ENCODE measurements around the gene ARNT2. TPM values are rescaled to one million over a fixed set of nuclear protein-coding genes. Genes with fewer than 3 reads are reported as not detected.

Gene ARNT2
- total and polyA plus RNA-seq, 2 experiments from 2014 or later: 3.9 to 5.3 TPM

DNA sequence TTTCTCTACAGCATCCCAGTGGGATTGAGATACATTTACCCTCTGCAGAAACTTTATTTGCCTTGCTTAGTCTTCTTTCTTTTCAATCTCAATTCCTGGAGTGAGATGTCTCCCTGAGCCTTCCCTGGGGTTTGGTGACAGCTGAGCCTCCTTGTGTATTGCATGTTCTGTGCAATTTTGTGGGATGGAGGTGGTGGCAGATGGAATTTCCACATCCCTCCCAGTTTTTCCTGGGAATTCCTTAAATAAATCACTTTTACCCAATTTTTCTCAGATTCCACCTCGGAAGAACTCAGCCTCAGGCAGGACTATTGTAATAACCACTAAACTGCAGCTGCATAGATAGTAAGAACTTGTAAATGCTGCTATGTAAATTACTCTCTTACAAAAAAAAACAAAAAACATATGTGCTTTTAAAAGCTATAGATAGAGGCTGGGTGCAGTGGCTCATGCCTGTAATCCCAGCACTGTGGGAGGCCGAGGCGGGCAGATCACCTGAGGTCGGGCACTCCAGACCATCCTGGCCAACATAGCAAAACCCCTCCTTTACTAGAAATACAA is 202.4 kb downstream of the ARNT2 start:
- no peaks in the 10 kb centered on the region for H4K20me1 ChIP-seq (ENCODE audit: insufficient read depth, poor library complexity, severe bottlenecking)
- H3K27ac ChIP-seq: no peak overlapping the region
- H3K4me1 ChIP-seq (ENCODE audit: insufficient read depth): no peaks in the 10 kb centered on the region
- H2AFZ ChIP-seq: no peak overlapping the region
- TF ChIP-seq, protein P1, sequence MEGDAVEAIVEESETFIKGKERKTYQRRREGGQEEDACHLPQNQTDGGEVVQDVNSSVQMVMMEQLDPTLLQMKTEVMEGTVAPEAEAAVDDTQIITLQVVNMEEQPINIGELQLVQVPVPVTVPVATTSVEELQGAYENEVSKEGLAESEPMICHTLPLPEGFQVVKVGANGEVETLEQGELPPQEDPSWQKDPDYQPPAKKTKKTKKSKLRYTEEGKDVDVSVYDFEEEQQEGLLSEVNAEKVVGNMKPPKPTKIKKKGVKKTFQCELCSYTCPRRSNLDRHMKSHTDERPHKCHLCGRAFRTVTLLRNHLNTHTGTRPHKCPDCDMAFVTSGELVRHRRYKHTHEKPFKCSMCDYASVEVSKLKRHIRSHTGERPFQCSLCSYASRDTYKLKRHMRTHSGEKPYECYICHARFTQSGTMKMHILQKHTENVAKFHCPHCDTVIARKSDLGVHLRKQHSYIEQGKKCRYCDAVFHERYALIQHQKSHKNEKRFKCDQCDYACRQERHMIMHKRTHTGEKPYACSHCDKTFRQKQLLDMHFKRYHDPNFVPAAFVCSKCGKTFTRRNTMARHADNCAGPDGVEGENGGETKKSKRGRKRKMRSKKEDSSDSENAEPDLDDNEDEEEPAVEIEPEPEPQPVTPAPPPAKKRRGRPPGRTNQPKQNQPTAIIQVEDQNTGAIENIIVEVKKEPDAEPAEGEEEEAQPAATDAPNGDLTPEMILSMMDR (IDR thresholded peaks at IDR 0.05; ENCODE audit: poor library complexity): no peak
- TF ChIP-seq EZH2phosphoT487 (IDR thresholded peaks at IDR 0.05; ENCODE audit: low read depth, severe bottlenecking, unreplicated experiment): no peak
- no peak for TF ChIP-seq EZH2 (IDR thresholded peaks at IDR 0.05; ENCODE audit: borderline replicate concordance)
- H3K4me2 ChIP-seq: no peak overlapping the region
- H3K9me2 ChIP-seq (replicated peaks; ENCODE audit: insufficient read depth): no peaks in the 10 kb centered on the region
- no peak for DNase-seq (ENCODE audit: low spot score)
- no peak overlapping the region for H3K4me3 ChIP-seq
- 54% methylated on average over 4 of the region's 4 CpGs for WGBS (ENCODE audit: low lambda C conversion rate, missing lambda C conversion rate)
- H3K36me3 ChIP-seq (replicated peaks; ENCODE audit: insufficient read depth, low read depth): no peaks in the 10 kb centered on the region
- H3K79me2 ChIP-seq: no peaks in the 10 kb centered on the region
- H3K27me3 ChIP-seq: no peaks in the 10 kb centered on the region
- no peaks in the 10 kb centered on the region for H3K9me3 ChIP-seq (ENCODE audit: low read depth)

DNA sequence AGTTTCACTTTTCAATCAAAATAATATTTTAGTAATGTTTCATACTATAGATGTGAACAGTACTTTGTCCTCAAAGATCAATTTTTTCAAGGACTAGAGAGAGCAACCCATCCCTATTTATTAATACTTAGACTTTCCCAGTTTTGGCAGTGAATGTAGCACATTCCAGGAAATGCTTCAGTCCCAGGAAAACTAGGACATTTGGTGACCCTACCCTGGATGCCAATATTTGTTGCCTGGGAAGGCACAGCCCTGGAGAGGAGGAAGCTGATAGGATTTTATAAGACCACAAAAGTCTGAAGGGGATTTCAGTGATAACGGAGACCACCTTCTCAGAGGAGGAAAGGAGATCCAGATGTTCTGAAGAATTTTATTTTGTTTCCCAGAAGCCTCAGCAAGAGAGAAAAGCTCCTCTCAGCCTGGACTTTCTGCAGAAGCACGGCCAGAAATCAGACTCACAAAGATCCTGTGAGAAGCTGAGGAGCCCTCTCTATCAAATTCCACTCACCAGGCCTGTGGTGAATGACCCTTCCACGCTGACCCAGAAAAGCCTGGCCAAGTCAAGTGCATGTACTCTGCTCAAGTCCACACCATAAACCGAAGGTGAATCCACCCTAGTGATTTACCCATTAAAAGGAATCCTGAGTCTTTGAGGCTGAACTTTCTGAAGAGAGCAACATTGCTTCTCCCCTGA is 203.3 kb downstream of the ARNT2 start:
- Histone ChIP-seq H3K9me2 (replicated peaks; ENCODE audit: insufficient read depth) (no peaks in the 10 kb centered on the region), H3K4me3 (no peak overlapping the region), H3K27ac (no peak overlapping the region), H3K9me3 (ENCODE audit: low read depth) (no peaks in the 10 kb centered on the region), H3K79me2 (no peaks in the 10 kb centered on the region), H3K27me3 (no peaks in the 10 kb centered on the region), H3K4me2 (no peak overlapping the region), H4K20me1 (ENCODE audit: insufficient read depth, poor library complexity, severe bottlenecking) (no peaks in the 10 kb centered on the region), H3K4me1 (ENCODE audit: insufficient read depth) (no peaks in the 10 kb centered on the region), H3K36me3 (replicated peaks; ENCODE audit: insufficient read depth, low read depth) (no peaks in the 10 kb centered on the region), H2AFZ (no peak overlapping the region)
- no peak for TF ChIP-seq EZH2phosphoT487 (IDR thresholded peaks at IDR 0.05; ENCODE audit: low read depth, severe bottlenecking, unreplicated experiment)
- TF ChIP-seq EZH2 (IDR thresholded peaks at IDR 0.05; ENCODE audit: borderline replicate concordance): no peak
- TF ChIP-seq, protein P1 (IDR thresholded peaks at IDR 0.05; ENCODE audit: poor library complexity): no peak
- 68% methylated on average over 4 of the region's 4 CpGs for WGBS (ENCODE audit: low lambda C conversion rate, missing lambda C conversion rate)
- no peak for DNase-seq (ENCODE audit: low spot score)

DNA sequence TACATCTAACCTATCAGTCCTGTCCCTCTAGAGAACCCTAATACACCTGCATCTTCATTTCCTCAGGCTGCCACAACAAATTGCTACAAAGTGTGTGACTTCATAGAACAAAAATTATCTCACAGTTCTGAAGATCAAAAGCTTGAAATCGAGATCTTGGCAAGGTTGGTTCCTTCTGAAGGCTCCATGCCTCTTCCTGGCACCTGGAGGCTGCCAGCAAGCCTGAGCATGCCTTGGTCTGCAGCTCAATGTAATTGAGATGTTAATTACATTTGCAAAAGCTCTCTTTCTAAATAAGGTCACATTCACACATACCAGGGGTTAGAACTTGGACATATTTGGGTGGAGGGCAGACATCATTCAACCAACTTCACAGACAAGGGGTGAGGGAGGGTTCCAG is 204.5 kb downstream of the ARNT2 start:
- H3K9me3 ChIP-seq (ENCODE audit: low read depth): no peaks in the 10 kb centered on the region
- H3K4me1 ChIP-seq (ENCODE audit: insufficient read depth): no peaks in the 10 kb centered on the region
- no peak overlapping the region for H2AFZ ChIP-seq
- H4K20me1 ChIP-seq (ENCODE audit: insufficient read depth, poor library complexity, severe bottlenecking): no peaks in the 10 kb centered on the region
- H3K27ac ChIP-seq: no peak overlapping the region
- no peak for DNase-seq (ENCODE audit: low spot score)
- no peaks in the 10 kb centered on the region for H3K27me3 ChIP-seq
- H3K79me2 ChIP-seq: no peaks in the 10 kb centered on the region
- H3K4me3 ChIP-seq: no peak overlapping the region
- TF ChIP-seq EZH2 (IDR thresholded peaks at IDR 0.05; ENCODE audit: borderline replicate concordance) (no peak), EZH2phosphoT487 (IDR thresholded peaks at IDR 0.05; ENCODE audit: low read depth, severe bottlenecking, unreplicated experiment) (no peak)
- TF ChIP-seq, protein P1 (IDR thresholded peaks at IDR 0.05; ENCODE audit: poor library complexity): no peak
- 71% methylated on average over 1 of the region's 1 CpG for whole genome bisulfite sequencing (ENCODE audit: low lambda C conversion rate, missing lambda C conversion rate)
- no peaks in the 10 kb centered on the region for H3K9me2 ChIP-seq (replicated peaks; ENCODE audit: insufficient read depth)
- no peaks in the 10 kb centered on the region for H3K36me3 ChIP-seq (replicated peaks; ENCODE audit: insufficient read depth, low read depth)
- no peak overlapping the region for H3K4me2 ChIP-seq

All from hepatocyte (in vitro differentiated cells).